ENCODE results near the gene FAIM2. TPM values are rescaled to one million over a fixed set of nuclear protein-coding genes. Genes with fewer than 3 reads are reported as not detected.

The FAIM2 gene
- total and polyA plus RNA-seq, 2 donors from 2014 or later = 1.3 to 5.5 TPM

DNA sequence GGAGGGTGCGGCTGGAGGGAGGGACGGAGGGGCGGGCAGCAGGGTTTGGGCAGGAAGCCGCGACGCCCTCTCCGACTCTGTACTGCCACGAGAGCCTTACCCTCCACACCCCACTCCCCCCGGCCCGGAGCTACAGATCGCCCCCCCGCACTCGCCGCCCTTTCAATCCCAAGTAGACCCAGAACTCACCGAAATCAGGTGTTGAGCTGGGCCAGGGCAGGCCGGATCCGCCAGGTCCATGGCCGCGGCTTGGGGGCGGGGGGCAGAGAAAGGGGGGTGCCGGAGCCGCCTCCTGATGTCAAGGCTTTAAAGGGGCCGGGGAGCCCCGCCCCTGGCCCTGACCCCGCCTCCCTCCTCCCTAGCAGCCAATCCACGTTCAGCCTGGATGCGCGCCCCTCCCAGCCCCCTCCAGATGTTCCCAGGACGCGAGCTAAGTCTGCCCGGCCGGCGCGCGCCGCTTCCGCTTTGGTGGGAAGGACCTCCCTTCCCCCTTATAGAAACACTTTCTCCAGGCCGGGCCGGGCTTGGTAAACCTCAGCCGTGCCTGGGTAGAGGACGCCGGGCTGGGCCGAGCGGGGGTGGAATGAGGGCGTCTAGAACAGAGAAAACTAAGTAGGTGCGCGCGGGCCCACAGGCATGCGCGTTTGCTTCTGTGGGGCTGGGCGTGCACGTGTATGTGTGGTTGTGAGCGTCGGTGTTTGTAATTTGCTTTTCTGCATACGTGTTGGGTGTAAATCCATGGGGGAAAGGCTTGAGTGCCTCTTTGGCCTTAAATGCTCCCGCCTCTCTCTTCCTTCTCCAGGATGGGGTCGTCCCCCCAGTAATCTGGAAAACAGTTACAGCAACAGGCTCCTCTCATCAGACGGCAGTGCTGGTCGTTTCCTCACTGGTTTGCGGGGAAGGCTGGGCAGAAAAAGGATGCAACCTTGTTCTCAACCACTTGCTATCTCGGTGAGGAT lies 75.3 kb downstream of the FAIM2 start, which contains the start of gene NCKAP5L:
TSS of gene NCKAP5L (minus strand) at position 281 of the 959 bp plus-strand sequence. CDS start 24,369 bp downstream, outside the sequence.
- no peak for FAIRE-seq

DNA sequence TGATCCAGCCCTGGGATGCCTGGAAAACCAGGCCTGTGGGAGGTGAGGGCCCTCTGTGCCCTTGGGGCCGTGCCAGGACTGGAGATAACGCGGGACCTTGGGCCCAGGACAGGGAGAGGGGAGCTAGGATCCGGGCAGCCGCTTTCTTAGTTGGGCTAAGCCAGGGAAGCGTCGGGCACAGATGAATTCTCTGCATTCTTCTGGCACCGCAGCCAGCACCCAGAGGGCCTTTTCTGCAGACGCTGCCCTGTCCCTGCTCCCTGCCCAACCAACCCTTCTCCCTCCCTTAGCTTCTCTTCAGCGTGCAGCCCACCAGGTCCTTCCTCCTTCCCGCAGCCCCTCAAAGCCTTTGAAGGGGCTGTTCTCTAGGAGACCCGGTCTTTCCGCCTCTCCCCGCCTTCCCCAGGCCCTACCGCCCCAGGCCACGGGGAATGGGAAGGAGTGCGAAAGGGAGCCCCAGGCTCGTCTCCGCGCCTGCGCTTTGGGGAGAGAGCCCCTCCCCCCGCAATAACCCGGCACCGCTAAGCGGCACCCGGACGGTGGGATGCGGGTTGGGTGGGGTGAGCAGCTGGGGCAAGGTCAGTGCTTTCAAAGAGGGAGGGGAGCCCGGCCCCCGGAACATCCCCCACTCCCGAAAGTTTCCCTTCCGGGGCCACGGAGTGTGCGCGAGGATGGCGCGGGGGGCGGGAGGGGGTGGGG lies 76.2 kb downstream of the FAIM2 start:
- DNase-seq (peak; percentile 81 to 90 (median 88)), FAIRE-seq (no peak)
- no peaks in the 10 kb centered on the region for H3K27me3 ChIP-seq (ENCODE audit: control insufficient read depth, insufficient read depth, low read length)
- H3K9me3 ChIP-seq (ENCODE audit: control insufficient read depth in 2 of 3, insufficient read depth in 1 of 3, low read length in 3 of 3) = no peaks in the 10 kb centered on the region
- intact Hi-C loops (cut with DNase I) = loop anchor here (10.0 kb wide), 1 partner anchor 73 kb away; no protein-coding TSS in a partner anchor
- H3K36me3 ChIP-seq (ENCODE audit: control insufficient read depth in 2 of 3, insufficient read depth in 3 of 3, low read length in 3 of 3) = no peaks in the 10 kb centered on the region
- H3K27ac ChIP-seq (ENCODE audit: low read depth in 2 of 2, low read length in 2 of 2) = peak overlapping the region; percentile 8 to 47
- peak overlapping the region; percentile 60 to 76 (median 67) for H3K4me3 ChIP-seq (ENCODE audit: low read length in 3 of 3)
- TF ChIP-seq, protein P1, sequence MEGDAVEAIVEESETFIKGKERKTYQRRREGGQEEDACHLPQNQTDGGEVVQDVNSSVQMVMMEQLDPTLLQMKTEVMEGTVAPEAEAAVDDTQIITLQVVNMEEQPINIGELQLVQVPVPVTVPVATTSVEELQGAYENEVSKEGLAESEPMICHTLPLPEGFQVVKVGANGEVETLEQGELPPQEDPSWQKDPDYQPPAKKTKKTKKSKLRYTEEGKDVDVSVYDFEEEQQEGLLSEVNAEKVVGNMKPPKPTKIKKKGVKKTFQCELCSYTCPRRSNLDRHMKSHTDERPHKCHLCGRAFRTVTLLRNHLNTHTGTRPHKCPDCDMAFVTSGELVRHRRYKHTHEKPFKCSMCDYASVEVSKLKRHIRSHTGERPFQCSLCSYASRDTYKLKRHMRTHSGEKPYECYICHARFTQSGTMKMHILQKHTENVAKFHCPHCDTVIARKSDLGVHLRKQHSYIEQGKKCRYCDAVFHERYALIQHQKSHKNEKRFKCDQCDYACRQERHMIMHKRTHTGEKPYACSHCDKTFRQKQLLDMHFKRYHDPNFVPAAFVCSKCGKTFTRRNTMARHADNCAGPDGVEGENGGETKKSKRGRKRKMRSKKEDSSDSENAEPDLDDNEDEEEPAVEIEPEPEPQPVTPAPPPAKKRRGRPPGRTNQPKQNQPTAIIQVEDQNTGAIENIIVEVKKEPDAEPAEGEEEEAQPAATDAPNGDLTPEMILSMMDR (IDR thresholded peaks at IDR 0.05; ENCODE audit: borderline replicate concordance, extremely low read depth, insufficient read depth) = no peak
- H3K9ac ChIP-seq (ENCODE audit: low read length in 3 of 3) = peak overlapping the region; percentile 55 to 78 (median 73)
- peaks cover 6 to 18% (median 8%) of the 10 kb centered on the region in 3 donors for H3K4me1 ChIP-seq (ENCODE audit: control insufficient read depth in 2 of 3, insufficient read depth in 2 of 3, low read depth in 1 of 3, low read length in 3 of 3)

More for the DNA sequence above, 75.3 kb downstream of the FAIM2 start, which contains the start of gene NCKAP5L:
- H3K27me3 ChIP-seq (ENCODE audit: control insufficient read depth, insufficient read depth, low read length) = no peaks in the 10 kb centered on the region
- H3K27ac ChIP-seq (ENCODE audit: low read depth in 2 of 2, low read length in 2 of 2) = peak within 1 kb of the TSS; percentile 75 to 85
- intact Hi-C loops (cut with DNase I) = loop anchor here (10.0 kb wide), 1 partner anchor 74 kb away; no protein-coding TSS in a partner anchor
- peaks cover 6 to 18% (median 8%) of the 10 kb centered on the region in 3 donors for H3K4me1 ChIP-seq (ENCODE audit: control insufficient read depth in 2 of 3, insufficient read depth in 2 of 3, low read depth in 1 of 3, low read length in 3 of 3)
- no peaks in the 10 kb centered on the region for H3K9me3 ChIP-seq (ENCODE audit: control insufficient read depth in 2 of 3, insufficient read depth in 1 of 3, low read length in 3 of 3)
- H3K36me3 ChIP-seq (ENCODE audit: control insufficient read depth in 2 of 3, insufficient read depth in 3 of 3, low read length in 3 of 3) = no peaks in the 10 kb centered on the region
- TF ChIP-seq, protein P1 (IDR thresholded peaks at IDR 0.05; ENCODE audit: borderline replicate concordance, extremely low read depth, insufficient read depth) = no peak
- DNase-seq = peak; percentile 98 to 99 (median 98)
- peak within 1 kb of the TSS; percentile 74 to 77 (median 76) for H3K4me3 ChIP-seq (ENCODE audit: low read length in 3 of 3)
- peak within 1 kb of the TSS; percentile 69 to 83 (median 78) for H3K9ac ChIP-seq (ENCODE audit: low read length in 3 of 3)

DNA sequence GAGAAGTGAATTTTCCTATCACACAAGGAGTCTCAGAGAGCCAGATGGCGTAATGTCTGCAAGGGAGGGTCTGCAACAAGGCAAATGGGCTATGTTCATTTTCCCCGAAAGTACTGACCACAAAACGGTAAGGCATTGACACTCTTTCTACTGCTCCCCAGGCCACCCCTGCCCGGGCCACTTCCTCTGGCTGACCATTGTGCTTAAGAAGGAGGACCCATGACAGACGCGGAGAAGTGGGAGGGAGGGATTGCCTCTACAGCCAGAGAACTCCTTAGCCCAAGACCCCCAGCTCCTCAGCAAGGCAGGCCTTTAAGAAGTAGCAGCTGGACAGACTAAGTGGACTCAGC lies 76.7 kb downstream of the FAIM2 start:
- TF ChIP-seq, protein P1 (IDR thresholded peaks at IDR 0.05; ENCODE audit: borderline replicate concordance, extremely low read depth, insufficient read depth) = no peak
- Histone ChIP-seq H3K9me3 (ENCODE audit: control insufficient read depth in 2 of 3, insufficient read depth in 1 of 3, low read length in 3 of 3) (no peaks in the 10 kb centered on the region), H3K36me3 (ENCODE audit: control insufficient read depth in 2 of 3, insufficient read depth in 3 of 3, low read length in 3 of 3) (no peaks in the 10 kb centered on the region), H3K27me3 (ENCODE audit: control insufficient read depth, insufficient read depth, low read length) (no peaks in the 10 kb centered on the region), H3K9ac (ENCODE audit: low read length in 3 of 3) (peak overlapping the region; percentile 55 to 78 (median 73)), H3K27ac (ENCODE audit: low read depth in 2 of 2, low read length in 2 of 2) (peak overlapping the region; percentile 8 to 47), H3K4me3 (ENCODE audit: low read length in 3 of 3) (peak overlapping the region; percentile 60 to 76 (median 67)), H3K4me1 (ENCODE audit: control insufficient read depth in 2 of 3, insufficient read depth in 2 of 3, low read depth in 1 of 3, low read length in 3 of 3) (peaks cover 6 to 18% (median 8%) of the 10 kb centered on the region in 3 donors)
- no peak for DNase-seq
- FAIRE-seq = no peak
- intact Hi-C loops (cut with DNase I) = loop anchor here (10.0 kb wide), 1 partner anchor 72 kb away; no protein-coding TSS in a partner anchor

Measured in kidney (tissue), 14 donors.